Measurements from ENCODE around the gene CABLES2. TPM values are rescaled to one million over a fixed set of nuclear protein-coding genes. Genes with fewer than 3 reads are reported as not detected.

CABLES2 gene
- total and polyA plus RNA-seq, 5 donors from 2014 or later = 0.49 to 7.0 (median 1.2) TPM

DNA sequence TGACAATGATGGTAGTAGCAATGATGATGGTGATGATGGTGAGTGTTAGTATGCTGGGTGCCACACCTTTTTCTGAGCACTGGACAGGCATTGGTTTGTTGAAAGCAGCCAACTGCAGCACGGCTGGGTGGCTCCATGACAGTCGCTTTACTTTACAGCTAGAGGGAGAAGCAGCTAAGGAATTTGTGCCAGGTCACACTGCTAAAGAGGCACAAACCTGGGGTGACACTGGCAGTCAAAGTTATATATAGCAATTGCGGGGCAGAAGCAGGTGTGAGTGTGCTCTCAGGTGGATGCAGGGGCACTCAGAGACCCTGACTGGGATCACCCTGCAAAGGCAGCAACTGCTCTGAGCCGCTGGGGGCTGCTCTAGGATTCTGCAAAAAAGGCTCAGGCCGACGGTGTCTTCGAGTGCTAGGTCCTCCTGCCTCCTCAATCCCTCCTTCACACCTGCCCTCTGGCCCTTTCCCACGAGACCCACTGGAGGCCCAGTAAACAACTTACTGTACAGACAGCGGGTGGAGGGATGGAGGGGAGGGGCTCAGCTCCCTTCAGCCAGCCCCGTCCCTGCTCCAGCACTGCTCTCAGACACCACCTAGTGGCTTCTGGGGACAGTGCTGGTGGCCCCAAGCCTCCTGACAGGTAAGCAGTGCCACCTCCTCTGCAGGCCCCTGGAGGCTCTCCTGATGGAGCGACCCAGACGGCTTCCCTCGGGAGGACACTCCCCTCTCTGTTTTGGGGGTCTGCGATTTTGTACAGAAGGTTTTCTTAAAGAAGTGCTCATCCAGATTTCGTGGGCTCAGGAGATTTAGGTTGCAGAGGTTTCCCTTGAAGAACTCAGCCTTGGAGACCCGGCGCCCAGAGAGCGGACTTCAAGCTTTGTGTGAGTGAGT is 24.5 kb downstream of the CABLES2 start:
- Mint-ChIP-seq H3K9me3 (peaks cover 0 to 5% (median 1%) of the 10 kb centered on the region in 7 donors), H3K36me3 (peaks cover 6% of the 10 kb centered on the region), H3K27me3 (no peaks in the 10 kb centered on the region), H3K27ac (no peak overlapping the region), H3K4me3 (peak overlapping the region; percentile 16 to 95 (median 58)), H3K4me1 (peaks cover 0 to 36% (median 18%) of the 10 kb centered on the region in 4 donors)
- Histone ChIP-seq H3K4me3 (ENCODE audit: low read depth, low read length) (no peak overlapping the region), H3K9me3 (ENCODE audit: control insufficient read depth in 2 of 2, low read length in 2 of 2) (no peaks in the 10 kb centered on the region), H3K36me3 (ENCODE audit: control insufficient read depth, insufficient read depth, low read length) (no peaks in the 10 kb centered on the region), H3K4me1 (ENCODE audit: control insufficient read depth, insufficient read depth, low read length, poor library complexity, severe bottlenecking) (peaks cover 23% of the 10 kb centered on the region), H3K27ac (ENCODE audit: insufficient read depth, low read length, poor library complexity, severe bottlenecking) (no peak overlapping the region), H3K27me3 (ENCODE audit: control insufficient read depth, insufficient read depth, low read length) (no peaks in the 10 kb centered on the region)
- ATAC-seq (ENCODE audit: low read depth in 2 of 2) (peak; percentile 60 to 68), DNase-seq (peak; percentile 63 to 79 (median 74))

DNA sequence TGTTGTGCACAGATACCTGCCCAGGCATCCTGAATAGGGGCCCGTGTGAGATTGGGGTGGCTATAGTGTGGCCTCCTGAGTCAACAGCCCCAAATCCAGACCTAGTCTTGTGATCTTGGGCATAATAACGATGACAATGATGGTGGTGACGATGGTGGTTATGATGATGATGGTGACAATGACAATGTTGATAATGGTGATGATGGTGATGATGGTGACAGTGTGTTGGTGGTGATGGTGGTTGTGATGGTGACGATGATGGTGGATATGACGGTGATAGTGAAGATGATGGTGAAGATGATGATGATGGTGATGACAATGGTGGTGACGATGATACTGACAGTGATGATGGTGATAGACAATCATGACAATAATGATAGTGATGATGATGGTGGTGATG is 25.2 kb downstream of the CABLES2 start:
- Mint-ChIP-seq H3K27me3 (no peaks in the 10 kb centered on the region), H3K36me3 (peaks cover 6% of the 10 kb centered on the region), H3K9me3 (peaks cover 0 to 5% (median 1%) of the 10 kb centered on the region in 7 donors), H3K27ac (peak overlapping the region in 1 of 3 donors; percentile 50), H3K4me3 (peak overlapping the region in 1 of 4 donors; percentile 82), H3K4me1 (peaks cover 0 to 31% (median 19%) of the 10 kb centered on the region in 4 donors)
- H3K4me3 ChIP-seq (ENCODE audit: low read depth, low read length) = no peak overlapping the region
- no peak for ATAC-seq (ENCODE audit: low read depth in 2 of 2)
- H3K36me3 ChIP-seq (ENCODE audit: control insufficient read depth, insufficient read depth, low read length) = no peaks in the 10 kb centered on the region
- peaks cover 19% of the 10 kb centered on the region for H3K4me1 ChIP-seq (ENCODE audit: control insufficient read depth, insufficient read depth, low read length, poor library complexity, severe bottlenecking)
- DNase-seq = no peak
- H3K9me3 ChIP-seq (ENCODE audit: control insufficient read depth in 2 of 2, low read length in 2 of 2) = no peaks in the 10 kb centered on the region
- no peaks in the 10 kb centered on the region for H3K27me3 ChIP-seq (ENCODE audit: control insufficient read depth, insufficient read depth, low read length)
- no peak overlapping the region for H3K27ac ChIP-seq (ENCODE audit: insufficient read depth, low read length, poor library complexity, severe bottlenecking)

DNA sequence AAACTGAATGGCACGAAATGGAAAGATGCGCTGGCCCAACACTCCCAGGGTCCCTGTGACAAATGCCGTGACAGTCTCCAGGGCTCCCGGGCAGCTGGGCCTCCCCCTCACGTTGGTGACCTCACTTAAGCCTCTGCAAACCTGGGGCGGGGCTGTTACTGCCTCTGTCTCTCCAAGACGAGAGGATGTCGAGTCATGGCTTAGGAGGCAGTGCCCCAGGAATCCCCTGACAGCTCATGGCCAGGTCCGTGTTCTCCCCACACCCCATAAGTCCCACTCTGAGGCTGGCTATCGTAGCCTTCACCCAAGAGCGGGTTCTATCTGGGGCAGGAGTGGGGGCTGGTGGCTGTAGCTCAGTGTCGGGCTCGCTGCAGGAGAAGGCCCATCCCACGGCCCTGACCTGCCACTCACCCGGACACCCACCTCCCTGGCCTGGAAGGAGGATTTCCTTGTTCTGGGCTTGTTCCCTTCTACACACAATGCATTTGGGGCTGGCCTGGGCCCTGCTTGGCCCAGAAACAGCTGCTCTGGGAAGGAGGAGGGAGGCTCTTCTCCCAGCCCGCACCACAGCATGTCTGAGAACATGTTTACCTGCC is 25.8 kb downstream of the CABLES2 start:
- H3K36me3 Mint-ChIP-seq = peaks cover 6% of the 10 kb centered on the region
- no peak overlapping the region for H3K4me3 Mint-ChIP-seq
- peaks cover 16% of the 10 kb centered on the region for H3K4me1 ChIP-seq (ENCODE audit: control insufficient read depth, insufficient read depth, low read length, poor library complexity, severe bottlenecking)
- no peak overlapping the region for H3K4me3 ChIP-seq (ENCODE audit: low read depth, low read length)
- ATAC-seq (ENCODE audit: low read depth in 2 of 2) = no peak
- H3K4me1 Mint-ChIP-seq = peaks cover 0 to 29% (median 19%) of the 10 kb centered on the region in 4 donors
- no peak for DNase-seq
- H3K36me3 ChIP-seq (ENCODE audit: control insufficient read depth, insufficient read depth, low read length) = no peaks in the 10 kb centered on the region
- no peaks in the 10 kb centered on the region for H3K27me3 Mint-ChIP-seq
- no peaks in the 10 kb centered on the region for H3K9me3 ChIP-seq (ENCODE audit: control insufficient read depth in 2 of 2, low read length in 2 of 2)
- no peaks in the 10 kb centered on the region for H3K27me3 ChIP-seq (ENCODE audit: control insufficient read depth, insufficient read depth, low read length)
- peak overlapping the region in 1 of 3 donors; percentile 11 for H3K27ac Mint-ChIP-seq
- H3K9me3 Mint-ChIP-seq = peaks cover 0 to 5% (median 1%) of the 10 kb centered on the region in 7 donors
- no peak overlapping the region for H3K27ac ChIP-seq (ENCODE audit: insufficient read depth, low read length, poor library complexity, severe bottlenecking)

DNA sequence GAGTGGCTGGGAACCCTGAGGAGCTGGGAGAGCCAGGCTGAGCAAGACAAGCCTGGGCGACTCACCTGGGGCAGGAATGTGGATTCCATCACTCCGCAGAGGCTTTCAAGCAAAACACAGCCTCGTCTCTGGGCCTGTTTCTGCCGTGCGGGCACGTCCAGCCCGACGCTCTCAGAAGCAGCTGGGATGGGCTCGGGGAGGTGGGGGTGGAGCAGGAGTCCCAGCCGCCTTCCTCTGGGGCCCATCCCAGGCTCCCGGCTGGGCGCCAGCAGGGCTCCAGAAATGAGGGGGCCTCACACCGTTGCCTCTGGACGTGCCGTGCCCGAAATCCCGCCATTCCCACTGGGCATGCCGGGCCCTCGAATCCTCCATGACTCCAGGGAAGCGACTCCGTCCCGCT is 28.9 kb downstream of the CABLES2 start:
- no peak overlapping the region for H3K27ac ChIP-seq (ENCODE audit: insufficient read depth, low read length, poor library complexity, severe bottlenecking)
- H3K36me3 ChIP-seq (ENCODE audit: control insufficient read depth, insufficient read depth, low read length) = no peaks in the 10 kb centered on the region
- Mint-ChIP-seq H3K27me3 (no peaks in the 10 kb centered on the region), H3K4me3 (no peak overlapping the region), H3K27ac (no peak overlapping the region), H3K9me3 (peaks cover 0 to 5% (median 1%) of the 10 kb centered on the region in 7 donors), H3K4me1 (peaks cover 0 to 13% (median 7%) of the 10 kb centered on the region in 4 donors), H3K36me3 (peaks cover 6% of the 10 kb centered on the region)
- H3K27me3 ChIP-seq (ENCODE audit: control insufficient read depth, insufficient read depth, low read length) = no peaks in the 10 kb centered on the region
- no peak for ATAC-seq (ENCODE audit: low read depth in 2 of 2)
- H3K9me3 ChIP-seq (ENCODE audit: control insufficient read depth in 2 of 2, low read length in 2 of 2) = no peaks in the 10 kb centered on the region
- no peak for DNase-seq
- no peak overlapping the region for H3K4me3 ChIP-seq (ENCODE audit: low read depth, low read length)
- peaks cover 4% of the 10 kb centered on the region for H3K4me1 ChIP-seq (ENCODE audit: control insufficient read depth, insufficient read depth, low read length, poor library complexity, severe bottlenecking)

DNA sequence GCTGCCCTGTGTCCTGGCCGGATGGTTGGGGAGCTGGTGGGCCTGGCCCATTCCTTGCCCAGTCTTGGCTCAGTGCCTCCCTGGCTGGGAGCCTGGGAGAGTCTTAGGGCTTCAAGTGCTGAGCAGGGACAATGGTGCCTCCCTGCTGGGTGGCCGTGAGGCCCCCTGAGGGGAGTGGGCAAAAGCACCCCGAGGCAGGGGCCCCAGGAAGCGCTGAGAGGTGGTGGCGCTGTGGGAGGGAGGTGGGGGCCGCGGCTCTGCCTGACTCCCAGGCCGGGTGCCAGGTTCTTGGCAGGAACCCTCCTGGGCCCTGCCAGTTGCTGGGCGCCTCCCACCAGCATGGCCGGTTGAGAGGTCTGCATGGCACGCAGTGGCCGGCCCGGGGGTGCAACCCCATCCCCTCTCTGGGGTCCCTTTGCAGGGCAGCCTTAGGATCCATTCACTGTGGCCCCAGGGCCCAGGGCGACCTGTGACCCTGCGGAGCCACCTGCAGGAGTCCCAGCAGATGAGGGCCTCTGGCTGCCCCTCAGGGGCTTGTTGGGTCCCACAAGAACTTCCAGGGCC is 29.4 kb downstream of the CABLES2 start:
- Mint-ChIP-seq H3K27ac (no peak overlapping the region), H3K4me1 (peaks cover 0 to 9% (median 6%) of the 10 kb centered on the region in 4 donors), H3K4me3 (no peak overlapping the region), H3K36me3 (peaks cover 6% of the 10 kb centered on the region), H3K27me3 (peaks cover 4% of the 10 kb centered on the region), H3K9me3 (peaks cover 0 to 5% (median 1%) of the 10 kb centered on the region in 7 donors)
- Histone ChIP-seq H3K9me3 (ENCODE audit: control insufficient read depth in 2 of 2, low read length in 2 of 2) (no peaks in the 10 kb centered on the region), H3K4me3 (ENCODE audit: low read depth, low read length) (no peak overlapping the region), H3K36me3 (ENCODE audit: control insufficient read depth, insufficient read depth, low read length) (no peaks in the 10 kb centered on the region), H3K4me1 (ENCODE audit: control insufficient read depth, insufficient read depth, low read length, poor library complexity, severe bottlenecking) (peaks cover 3% of the 10 kb centered on the region), H3K27me3 (ENCODE audit: control insufficient read depth, insufficient read depth, low read length) (no peaks in the 10 kb centered on the region), H3K27ac (ENCODE audit: insufficient read depth, low read length, poor library complexity, severe bottlenecking) (no peak overlapping the region)
- DNase-seq (no peak), ATAC-seq (ENCODE audit: low read depth in 2 of 2) (no peak)

DNA sequence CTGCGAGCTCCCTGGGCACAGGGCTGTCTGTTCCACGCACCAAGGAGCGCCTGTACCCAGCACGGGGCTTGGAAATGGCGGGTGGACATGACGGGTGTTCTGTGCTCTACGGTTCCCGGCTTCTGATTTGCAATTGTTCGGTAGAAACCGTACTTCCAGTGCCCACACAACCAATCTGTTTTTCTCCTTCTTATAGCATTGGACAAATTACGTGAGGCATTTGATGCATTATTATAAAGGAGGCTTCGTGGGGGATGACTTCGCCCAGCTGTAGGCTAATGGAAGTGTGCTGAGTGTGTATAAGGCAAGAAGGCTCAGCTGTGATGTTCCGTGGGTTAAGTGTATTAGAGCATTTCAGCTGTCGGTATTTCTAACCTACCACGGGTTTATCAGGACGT is 30.0 kb downstream of the CABLES2 start:
- Histone ChIP-seq H3K9me3 (ENCODE audit: control insufficient read depth in 2 of 2, low read length in 2 of 2) (no peaks in the 10 kb centered on the region), H3K27me3 (ENCODE audit: control insufficient read depth, insufficient read depth, low read length) (no peaks in the 10 kb centered on the region), H3K27ac (ENCODE audit: insufficient read depth, low read length, poor library complexity, severe bottlenecking) (no peak overlapping the region), H3K4me1 (ENCODE audit: control insufficient read depth, insufficient read depth, low read length, poor library complexity, severe bottlenecking) (no peaks in the 10 kb centered on the region), H3K36me3 (ENCODE audit: control insufficient read depth, insufficient read depth, low read length) (no peaks in the 10 kb centered on the region), H3K4me3 (ENCODE audit: low read depth, low read length) (no peak overlapping the region)
- Mint-ChIP-seq H3K9me3 (peaks cover 0 to 4% (median 1%) of the 10 kb centered on the region in 7 donors), H3K27ac (peak overlapping the region in 1 of 3 donors; percentile 23), H3K4me1 (peaks cover 0 to 5% (median 3%) of the 10 kb centered on the region in 4 donors), H3K4me3 (no peak overlapping the region), H3K27me3 (peaks cover 4% of the 10 kb centered on the region), H3K36me3 (peaks cover 4% of the 10 kb centered on the region)
- ATAC-seq (ENCODE audit: low read depth in 2 of 2) (no peak), DNase-seq (no peak)

DNA sequence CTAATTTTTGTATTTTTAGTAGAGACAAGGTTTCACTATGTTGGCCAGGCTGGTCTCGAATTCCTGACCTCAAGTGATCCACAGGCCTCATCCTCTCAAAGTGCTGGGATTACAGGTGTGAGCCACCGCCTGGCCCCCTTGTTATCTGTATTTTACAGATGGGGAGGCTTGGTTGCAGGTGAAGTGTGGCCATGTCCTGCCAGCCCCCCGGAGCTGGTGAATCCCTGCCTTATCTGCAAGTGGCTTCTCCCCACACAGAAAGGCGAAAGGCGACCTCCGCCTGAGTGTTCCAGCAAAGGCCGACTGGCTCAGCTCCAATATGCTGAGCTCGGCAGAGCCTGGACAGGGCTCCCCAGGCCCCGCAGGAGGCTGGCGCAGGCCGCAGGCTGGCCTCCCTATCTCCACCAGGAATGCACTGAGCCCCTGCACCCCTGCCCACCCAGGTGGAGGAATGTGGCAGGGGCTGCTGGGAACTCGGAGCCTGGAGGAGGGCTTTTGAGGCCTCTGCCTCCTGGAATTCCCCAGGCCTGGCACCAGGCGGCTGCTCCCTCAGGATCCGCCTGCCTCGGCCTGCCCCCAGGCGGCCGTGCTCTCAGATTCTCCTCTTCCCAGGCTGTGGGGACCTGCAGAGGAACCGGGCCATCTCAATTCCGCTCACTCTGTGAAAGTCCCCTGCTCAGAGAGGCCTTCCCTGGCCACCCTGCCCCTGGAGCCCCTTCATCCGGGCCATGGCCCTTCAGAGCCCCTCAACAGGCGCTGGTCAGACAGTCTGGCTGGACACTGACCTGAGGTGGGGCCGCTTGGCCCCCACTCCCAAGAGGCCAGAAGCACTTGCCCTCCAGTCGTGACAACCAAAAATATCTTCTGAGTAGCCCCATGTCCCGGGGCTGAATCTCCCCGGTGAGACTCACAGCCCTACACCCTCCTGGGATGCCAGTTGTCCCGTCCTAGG is 30.7 kb downstream of the CABLES2 start:
- no peak overlapping the region for H3K4me3 Mint-ChIP-seq

More for the DNA sequence above, 30.7 kb downstream of the CABLES2 start:
- Mint-ChIP-seq H3K27me3 (peaks cover 4% of the 10 kb centered on the region), H3K27ac (no peak overlapping the region), H3K36me3 (no peaks in the 10 kb centered on the region), H3K9me3 (no peaks in the 10 kb centered on the region), H3K4me1 (peaks cover 0 to 5% (median 0%) of the 10 kb centered on the region in 4 donors)
- Histone ChIP-seq H3K9me3 (ENCODE audit: control insufficient read depth in 2 of 2, low read length in 2 of 2) (no peaks in the 10 kb centered on the region), H3K4me1 (ENCODE audit: control insufficient read depth, insufficient read depth, low read length, poor library complexity, severe bottlenecking) (no peaks in the 10 kb centered on the region), H3K4me3 (ENCODE audit: low read depth, low read length) (no peak overlapping the region), H3K27ac (ENCODE audit: insufficient read depth, low read length, poor library complexity, severe bottlenecking) (no peak overlapping the region), H3K27me3 (ENCODE audit: control insufficient read depth, insufficient read depth, low read length) (no peaks in the 10 kb centered on the region), H3K36me3 (ENCODE audit: control insufficient read depth, insufficient read depth, low read length) (no peaks in the 10 kb centered on the region)
- DNase-seq (no peak), ATAC-seq (ENCODE audit: low read depth in 2 of 2) (no peak)

All from CD4-positive, CD25-positive, alpha-beta regulatory T cell (primary cell).